ENCODE data around the gene NDUFS5.
"Not testable (repeated sequence)": the region's sequence is repeated elsewhere in the genome, so short reads cannot be mapped to it uniquely, and the experiment has no call there.

The NDUFS5 gene

DNA sequence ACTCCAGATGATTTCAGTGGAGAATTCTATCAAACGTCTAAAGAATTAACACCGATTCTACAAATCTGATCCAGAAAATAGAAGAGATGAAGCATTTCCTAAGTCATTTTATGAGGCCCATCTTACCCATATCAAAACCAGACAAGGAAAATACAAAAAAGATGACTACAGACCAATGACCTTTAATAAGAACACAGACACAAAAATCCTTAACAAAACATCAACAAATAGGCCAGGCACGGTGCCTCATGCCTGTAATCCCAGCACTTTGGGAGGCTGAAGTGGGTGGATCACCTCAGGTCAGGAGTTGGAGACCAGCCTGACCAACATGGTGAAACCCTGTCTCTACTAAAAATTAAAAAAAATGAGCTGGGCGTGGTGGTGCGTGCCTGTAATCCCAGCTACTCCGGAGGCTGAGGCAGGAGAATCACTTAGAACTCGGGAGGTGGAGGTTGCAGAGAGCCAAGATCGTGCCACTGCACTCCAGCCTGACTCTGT, 29.1 kb downstream of the NDUFS5 start:
- DNase-seq (ENCODE audit: insufficient read length, low spot score); FAIRE-seq: not testable (repeated sequence)

DNA sequence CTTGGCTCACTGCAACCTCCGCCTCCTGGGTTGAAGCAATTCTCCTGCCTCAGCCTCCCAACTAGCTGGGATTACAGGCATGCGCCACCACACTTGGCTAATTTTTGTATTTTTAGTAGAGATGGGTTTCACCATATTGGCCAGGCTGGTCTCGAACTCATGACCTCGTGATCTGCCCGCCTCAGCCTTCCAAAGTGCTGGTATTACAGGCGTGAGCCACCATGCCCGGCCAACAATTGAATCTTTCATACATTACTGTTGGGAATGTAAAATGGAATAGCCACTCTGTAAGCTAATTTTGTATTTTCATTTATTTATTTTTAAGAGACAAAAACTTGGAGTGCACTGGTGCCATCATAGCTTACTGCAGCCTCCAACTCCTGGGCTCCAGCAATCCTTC, 35.4 kb downstream of the NDUFS5 start:
- FAIRE-seq = not testable (repeated sequence)

DNA sequence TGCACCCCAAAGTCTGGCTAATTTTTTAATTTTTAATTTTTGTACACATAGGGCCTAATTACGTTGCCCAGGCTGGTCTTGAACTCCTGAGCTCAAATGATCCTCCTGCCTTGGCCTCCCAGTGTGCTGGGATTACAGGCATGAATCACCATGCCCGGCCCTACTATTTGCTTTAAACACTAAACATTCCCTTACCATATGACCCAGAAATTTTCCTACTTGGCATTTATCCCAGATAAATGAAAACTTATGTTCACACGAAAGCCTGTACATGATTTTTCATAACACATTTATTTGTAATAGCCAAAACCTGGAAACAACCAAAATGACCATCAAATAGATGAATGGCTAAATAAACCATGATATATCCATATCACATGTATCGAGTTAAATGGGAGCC, 35.8 kb downstream of the NDUFS5 start:
- FAIRE-seq (no peak), DNase-seq (ENCODE audit: insufficient read length, low spot score) (no peak)

More for the DNA sequence above, 35.4 kb downstream of the NDUFS5 start:
- DNase-seq (ENCODE audit: insufficient read length, low spot score) = not testable (repeated sequence)

DNA sequence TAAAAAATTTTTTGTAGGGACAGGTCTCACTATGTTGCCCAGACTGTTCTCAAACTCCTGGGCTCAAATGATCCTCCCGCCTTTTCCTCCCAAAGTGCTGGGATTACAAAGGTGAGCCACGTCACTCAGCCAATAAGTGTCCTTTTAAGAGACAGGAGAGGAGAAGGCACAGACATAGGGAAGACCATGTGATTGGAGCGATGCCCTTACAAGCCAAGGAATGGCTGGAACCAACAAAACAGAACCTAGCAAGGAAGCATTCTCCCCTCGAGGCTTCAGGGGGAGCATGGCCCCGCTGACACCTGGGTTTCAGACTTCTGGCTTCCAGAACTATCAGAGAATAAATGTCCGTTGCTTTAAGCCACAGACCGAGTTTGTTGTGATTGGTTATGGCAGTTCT, 37.0 kb downstream of the NDUFS5 start:
- DNase-seq (ENCODE audit: insufficient read length, low spot score) (no peak), FAIRE-seq (no peak)

DNA sequence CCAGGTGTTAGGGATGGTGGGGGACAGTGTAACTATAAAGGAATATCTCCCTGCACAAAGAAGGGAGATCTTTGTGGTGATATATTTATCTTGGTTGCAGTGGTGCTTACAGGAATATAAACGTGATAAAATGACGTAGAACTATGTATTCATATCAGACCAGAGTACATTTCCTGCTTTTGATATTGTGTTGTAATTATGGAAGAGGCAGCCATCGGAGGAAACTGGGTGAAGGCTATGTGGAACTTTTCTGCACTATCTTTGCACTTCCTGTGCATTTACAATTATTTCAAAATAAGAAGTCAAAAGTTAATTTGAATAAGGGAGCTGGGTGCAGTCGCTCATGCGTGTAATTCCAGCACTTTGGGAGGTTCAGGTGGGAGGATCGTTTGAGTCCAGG, 37.6 kb downstream of the NDUFS5 start:
- DNase-seq (ENCODE audit: insufficient read length, low spot score) (no peak), FAIRE-seq (no peak)

DNA sequence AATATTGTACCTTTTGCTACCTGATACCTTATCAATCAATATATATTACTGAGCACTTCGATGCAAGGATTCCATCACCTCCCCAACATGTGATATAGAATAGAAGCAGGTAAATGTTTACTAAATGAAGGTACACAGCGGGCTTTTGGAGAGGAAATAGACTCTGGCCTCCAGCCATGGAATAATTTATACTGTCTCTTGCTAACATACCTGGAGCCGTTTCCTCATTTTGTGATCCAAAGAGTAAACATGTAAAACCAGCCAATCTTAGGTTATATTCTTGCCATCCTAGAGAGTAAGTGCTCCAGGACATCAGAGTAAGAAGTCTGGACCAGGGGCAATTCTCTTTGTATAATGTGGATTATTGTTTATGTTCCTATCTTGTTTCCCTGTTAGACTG, 39.4 kb downstream of the NDUFS5 start:
- FAIRE-seq = no peak
- no peak for DNase-seq (ENCODE audit: insufficient read length, low spot score)

DNA sequence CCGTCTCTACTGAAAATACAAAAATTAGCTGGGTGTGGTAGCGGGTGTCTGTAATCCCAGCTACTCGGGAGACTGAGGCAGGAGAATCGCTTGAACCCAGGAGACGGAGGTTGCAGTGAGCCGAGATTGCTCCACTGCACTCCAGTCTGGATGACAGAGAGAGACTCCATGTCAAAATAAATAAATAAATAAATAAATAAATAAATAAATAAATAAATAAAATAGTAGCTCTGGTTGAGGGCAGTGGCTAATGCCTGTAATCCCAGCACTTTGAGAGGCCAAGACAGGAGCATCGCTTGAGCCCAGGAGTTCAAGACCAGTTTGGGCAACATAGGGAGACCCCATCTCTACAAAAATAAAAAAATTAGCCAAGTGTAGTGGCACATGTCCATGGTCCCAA, 42.1 kb downstream of the NDUFS5 start:
- DNase-seq (ENCODE audit: insufficient read length, low spot score); FAIRE-seq: not testable (repeated sequence)

DNA sequence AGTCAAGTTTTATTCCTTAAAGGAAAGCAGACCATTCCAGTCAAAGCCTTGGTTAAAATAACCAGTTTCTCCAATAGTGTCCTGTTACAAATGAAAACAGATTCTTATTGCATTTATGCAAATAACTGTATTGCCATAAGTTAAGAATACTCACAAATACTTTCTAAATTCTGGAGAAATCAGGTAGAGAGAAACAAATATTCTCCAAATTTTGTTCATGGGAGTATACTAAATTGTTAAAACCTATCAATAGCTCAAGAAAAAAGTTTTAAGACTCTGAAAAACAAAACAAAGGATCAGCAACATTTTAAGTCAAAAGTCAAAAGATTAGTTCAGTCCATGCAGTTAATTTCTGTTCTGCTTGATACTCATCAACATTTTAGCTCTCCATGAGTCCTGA, 45.4 kb downstream of the NDUFS5 start:
- FAIRE-seq; DNase-seq (ENCODE audit: insufficient read length, low spot score): not testable (repeated sequence)

DNA sequence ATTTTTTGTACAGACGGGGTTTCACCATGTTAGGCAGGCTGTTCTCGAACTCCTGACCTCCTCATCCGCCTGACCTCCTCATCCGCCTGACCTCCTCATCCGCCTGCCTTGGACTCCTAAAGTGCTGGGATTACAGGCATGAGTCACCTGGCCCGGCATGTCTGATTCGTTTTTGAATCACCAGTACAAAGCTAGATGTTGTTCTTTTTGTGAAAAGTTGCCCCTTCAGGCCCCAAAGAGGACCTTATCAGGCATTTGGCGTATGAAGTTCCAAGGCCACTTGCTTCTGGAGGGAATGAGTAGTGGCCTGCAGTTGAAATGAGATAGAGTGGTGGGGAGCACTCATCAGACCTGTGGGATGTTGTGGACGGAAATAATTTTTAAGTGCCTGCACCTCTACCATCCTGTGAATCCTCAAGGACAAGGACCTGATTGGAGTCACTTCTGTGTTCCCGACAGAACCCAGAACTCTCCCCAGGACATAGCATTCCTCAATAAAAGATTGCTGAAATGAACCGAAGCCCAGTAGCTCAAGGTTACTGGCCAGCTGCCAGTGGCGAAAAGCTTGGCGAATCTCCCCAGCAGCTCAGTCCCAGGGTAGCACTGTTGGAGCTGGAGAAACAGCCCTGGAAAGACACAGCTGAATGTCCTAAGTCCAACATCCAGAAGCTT, 50.1 kb downstream of the NDUFS5 start:
- FAIRE-seq (no peak), DNase-seq (ENCODE audit: insufficient read length, low spot score) (no peak)

DNA sequence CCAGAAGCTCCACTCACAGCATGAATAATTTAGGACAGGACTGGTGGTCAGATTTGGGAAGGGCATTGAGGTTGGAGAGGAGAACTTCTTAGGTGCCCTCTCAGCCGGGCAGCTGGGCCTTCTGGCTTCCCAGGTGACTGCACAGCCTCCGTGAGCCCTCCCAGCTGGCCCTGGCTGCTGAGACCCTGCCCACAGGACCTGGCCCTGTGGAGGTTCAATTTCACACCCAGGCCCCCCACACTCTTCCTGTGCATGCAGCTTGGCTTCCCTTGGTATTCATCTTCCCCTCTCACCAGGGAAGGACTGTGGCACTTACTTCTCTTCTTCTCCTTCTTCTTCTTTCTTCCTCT, 50.6 kb downstream of the NDUFS5 start:
- no peak for DNase-seq (ENCODE audit: insufficient read length, low spot score)
- no peak for FAIRE-seq

DNA sequence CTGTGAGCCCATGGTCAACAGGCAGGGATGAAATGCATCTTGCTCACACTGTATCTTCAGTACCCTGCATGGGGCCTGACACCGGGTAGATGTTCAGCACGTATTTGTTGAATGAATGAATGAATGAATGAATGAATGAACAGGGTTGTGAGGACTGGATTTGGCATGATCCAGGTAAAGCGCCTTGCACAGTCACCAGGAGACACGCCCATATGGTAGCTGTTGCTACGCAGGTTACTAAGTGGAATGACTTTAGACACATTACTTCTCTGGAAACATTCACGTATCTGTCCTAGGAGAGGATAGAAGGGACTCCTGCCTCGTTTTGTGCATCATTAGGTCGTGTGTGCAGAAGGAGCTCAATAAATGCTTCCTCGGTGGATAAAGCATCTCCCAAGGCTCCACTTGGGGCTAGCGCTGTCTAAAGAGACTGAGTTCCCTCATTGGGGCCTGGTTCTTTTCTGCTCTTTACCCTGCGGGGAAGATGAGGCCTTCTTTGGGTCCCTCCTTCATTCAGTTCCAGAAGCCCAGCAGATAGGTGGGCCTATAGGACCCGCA, 54.2 kb downstream of the NDUFS5 start:
- FAIRE-seq (no peak), DNase-seq (ENCODE audit: insufficient read length, low spot score) (no peak)

DNA sequence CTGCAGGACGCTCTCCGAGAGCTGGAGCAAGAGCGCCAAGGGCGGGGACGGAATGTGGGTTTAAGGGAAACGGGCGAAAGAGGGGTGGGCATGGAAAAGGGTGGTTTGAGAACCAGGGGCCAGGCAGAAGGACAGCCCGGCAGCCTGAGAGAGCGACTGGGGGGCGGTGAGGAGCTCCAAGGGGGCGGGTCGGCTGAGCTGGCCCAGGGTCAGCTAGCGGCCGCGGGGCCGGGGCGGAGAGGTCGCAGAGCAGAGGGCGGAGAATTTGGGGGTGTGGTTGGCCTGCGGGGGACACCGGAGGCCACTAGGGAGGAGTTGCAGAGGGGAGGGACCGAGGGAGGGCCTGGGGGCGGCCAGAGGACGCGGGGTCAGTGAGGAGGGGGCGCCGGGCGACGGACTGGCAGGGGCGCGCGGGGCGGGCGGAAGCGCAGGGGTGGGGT, 54.7 kb downstream of the NDUFS5 start:
- DNase-seq (ENCODE audit: insufficient read length, low spot score) (no peak), FAIRE-seq (no peak)

DNA sequence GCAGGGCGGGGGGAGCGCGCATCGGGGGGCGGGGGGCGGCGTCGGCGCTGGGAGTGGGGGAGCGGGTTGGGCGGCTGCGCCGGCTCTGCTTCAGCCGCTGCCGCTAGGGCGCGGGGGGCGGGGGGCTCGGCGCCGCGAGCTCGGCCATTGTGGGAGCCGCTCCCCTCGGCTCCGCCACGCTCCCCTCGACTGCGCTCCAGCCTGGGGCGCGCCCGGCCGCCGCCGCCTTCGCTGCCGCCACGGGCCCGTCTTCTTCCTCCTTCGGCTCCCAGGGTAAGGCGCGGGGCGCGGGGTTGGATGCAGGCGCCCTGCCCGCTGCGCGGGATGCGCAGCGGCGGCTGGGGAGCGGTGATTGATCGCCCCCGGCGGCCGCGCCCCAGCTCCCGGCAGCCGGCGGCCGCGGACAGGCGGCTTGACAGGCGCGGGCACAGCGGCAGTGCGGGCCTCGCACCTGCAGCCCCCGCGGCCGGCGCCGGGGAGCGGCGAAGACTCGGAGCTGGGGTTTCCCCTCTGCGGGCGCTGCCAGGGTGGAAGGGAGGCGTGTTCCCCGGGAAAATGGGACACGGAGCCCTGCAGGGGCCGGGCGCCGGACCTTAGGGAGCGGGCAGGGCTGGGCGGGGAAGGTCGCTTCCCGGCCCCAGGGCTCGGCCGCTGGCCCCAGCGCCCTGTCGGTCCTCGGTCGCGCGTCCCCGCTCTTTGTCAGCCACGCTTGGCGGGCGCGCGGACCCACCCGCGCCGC, 55.3 kb downstream of the NDUFS5 start:
- no peak for FAIRE-seq
- no peak for DNase-seq (ENCODE audit: insufficient read length, low spot score)

DNA sequence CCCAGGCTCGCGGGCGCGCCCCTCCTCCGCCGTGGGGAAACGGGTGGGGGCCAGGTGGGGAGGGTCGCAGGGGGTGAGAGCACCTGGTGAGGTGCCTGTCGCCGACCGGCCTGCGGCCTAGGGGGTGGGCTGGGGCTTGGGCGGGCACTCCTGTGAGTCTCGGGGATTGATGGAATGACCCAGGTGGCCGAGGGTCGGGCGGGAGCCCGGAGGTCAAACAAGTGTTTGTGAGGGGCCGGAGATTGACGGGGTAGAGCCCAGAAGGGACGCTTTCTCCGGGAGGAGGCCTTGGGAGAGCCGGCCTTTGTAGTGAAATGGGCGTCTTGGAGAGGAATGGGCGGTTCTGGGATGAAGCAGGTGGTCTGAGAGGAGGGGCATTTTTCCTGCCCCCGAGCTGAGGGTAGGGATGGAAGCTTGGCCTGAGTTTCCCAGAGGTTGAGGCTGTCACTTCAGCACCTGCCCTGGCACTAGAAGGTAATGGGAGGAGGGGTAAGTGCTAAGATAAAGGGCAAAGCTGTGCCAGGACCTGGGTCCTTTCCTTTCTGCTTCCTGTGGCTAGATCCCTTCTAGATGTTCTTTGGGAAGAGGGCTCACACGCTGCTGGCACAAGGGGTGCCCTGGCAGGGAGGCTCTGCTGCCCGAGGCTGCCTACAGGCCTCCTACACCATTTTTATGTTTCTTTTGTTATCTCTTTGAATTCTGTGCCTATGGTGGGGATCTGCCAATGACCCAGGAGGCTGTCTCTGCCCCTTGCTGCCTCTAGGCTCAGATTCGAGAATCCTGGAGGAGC, 56.1 kb downstream of the NDUFS5 start:
- no peak for FAIRE-seq

DNA sequence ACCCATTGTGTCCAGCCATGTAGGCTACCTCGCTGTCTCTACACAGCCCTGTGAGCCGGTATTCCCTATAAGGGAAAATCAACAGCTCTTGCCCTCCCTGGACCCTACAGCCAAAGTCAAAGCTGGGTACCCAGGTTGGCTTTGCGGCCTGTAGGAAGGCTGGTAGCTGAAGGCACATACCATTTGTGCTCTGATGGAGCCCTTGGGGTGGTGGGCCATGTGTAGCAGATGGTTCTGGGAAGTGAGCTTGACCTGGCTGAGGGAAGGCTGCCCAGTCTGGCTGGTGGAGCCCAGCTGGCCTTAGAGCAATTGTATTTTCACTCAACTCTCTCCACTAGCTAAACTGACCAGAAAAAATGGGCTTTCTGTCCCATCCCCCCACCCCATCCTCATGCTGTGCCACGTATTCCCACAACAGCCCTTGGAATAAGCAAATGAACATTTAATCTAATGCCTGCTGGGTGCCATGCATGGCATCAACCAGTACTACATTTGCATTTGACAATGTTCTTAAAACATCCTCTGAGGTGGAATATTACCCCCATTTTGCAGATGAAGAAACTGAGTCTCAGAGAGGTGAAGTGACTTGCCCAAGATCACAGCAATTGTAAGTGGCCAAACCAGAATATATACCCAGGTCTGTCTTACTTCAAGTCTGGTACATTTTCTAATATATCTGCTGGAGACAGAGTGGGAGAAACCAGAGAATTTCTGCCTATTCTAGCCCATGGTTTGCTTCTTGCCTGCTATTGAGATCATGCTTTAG, 56.8 kb downstream of the NDUFS5 start:
- no peak for FAIRE-seq
- no peak for DNase-seq (ENCODE audit: insufficient read length, low spot score)

More for the DNA sequence above, 56.1 kb downstream of the NDUFS5 start:
- no peak for DNase-seq (ENCODE audit: insufficient read length, low spot score)

DNA sequence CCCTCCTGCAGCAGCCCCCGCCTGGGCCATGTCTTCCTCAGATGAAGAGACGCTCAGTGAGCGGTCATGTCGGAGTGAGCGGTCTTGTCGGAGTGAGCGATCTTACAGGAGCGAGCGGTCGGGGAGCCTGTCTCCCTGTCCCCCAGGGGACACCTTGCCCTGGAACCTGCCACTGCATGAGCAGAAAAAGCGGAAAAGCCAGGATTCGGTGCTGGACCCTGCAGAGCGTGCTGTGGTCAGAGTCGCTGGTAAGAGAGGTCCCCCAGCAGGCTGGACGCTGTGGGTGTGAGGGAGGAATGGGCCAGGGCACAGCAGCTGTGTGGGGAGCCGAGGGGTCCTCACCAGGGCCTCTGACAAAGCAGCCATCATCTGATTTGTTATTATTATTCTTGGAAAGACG, 58.0 kb downstream of the NDUFS5 start:
- no peak for FAIRE-seq
- DNase-seq (ENCODE audit: insufficient read length, low spot score) = no peak

Measured in GM19239 (cell line).